T-helper 9 cell (primary cell): Measurements from ENCODE around the gene SLC22A9.
"Not testable (repeated sequence)": the region's sequence is repeated elsewhere in the genome, so short reads cannot be mapped to it uniquely, and the experiment has no call there.

ENCODE experiments used
- DNase-seq: peaks from one replicate; pipeline ENCODE4 v3.0.0-alpha.2; 2020
- total RNA-seq, 2 donors: gene quantifications; one replicate each; lab custom pipeline; 2026; lab: John Stamatoyannopoulos, UW

The SLC22A9 gene
- 0 reads per million in 2 donors for total RNA-seq

GRCh38 chr11:63369165-63369970 lies at the start of gene SLC22A9:
TSS of gene SLC22A9 (plus strand) at chr11:63369785. CDS start at chr11:63370057, 272 bp downstream.
- no peak for DNase-seq

- DNase-seq = no peak
Observed at GRCh38 chr11:63321723-63322122, 47.9 kb upstream of the SLC22A9 start.

GRCh38 chr11:63335089-63335488 lies 34.5 kb upstream of the SLC22A9 start:
- DNase-seq = not testable (repeated sequence)

GRCh38 chr11:63337070-63337469 lies 32.5 kb upstream of the SLC22A9 start:
- DNase-seq = no peak

GRCh38 chr11:63343130-63343529 lies 26.5 kb upstream of the SLC22A9 start:
- no peak for DNase-seq

- no peak for DNase-seq
Observed at GRCh38 chr11:63352144-63352543, 17.4 kb upstream of the SLC22A9 start.

GRCh38 chr11:63362196-63362793 lies 7.3 kb upstream of the SLC22A9 start:
- no peak for DNase-seq

- no peak for DNase-seq
Observed at GRCh38 chr11:63369971-63370588, 495 bp downstream of the SLC22A9 start.

GRCh38 chr11:63371396-63371795 lies 1.8 kb downstream of the SLC22A9 start:
- DNase-seq = no peak

- DNase-seq = no peak
Observed at GRCh38 chr11:63375434-63375833, 5.8 kb downstream of the SLC22A9 start.

- no peak for DNase-seq
Observed at GRCh38 chr11:63380130-63380529, 10.5 kb downstream of the SLC22A9 start.

- DNase-seq = no peak
Observed at GRCh38 chr11:63395697-63396096, 26.1 kb downstream of the SLC22A9 start.

GRCh38 chr11:63404161-63404935 lies 34.8 kb downstream of the SLC22A9 start:
- no peak for DNase-seq

- DNase-seq = no peak
Observed at GRCh38 chr11:63405114-63405513, 35.5 kb downstream of the SLC22A9 start.

- no peak for DNase-seq
Observed at GRCh38 chr11:63406458-63406857, 36.9 kb downstream of the SLC22A9 start.

GRCh38 chr11:63417174-63417852 lies 47.7 kb downstream of the SLC22A9 start:
- DNase-seq = no peak

- no peak for DNase-seq
Observed at GRCh38 chr11:63427971-63428508, 58.5 kb downstream of the SLC22A9 start.

- not testable (repeated sequence) for DNase-seq
Observed at GRCh38 chr11:63430731-63431130, 61.1 kb downstream of the SLC22A9 start.

GRCh38 chr11:63435351-63435750 lies 65.8 kb downstream of the SLC22A9 start:
- DNase-seq = not testable (repeated sequence)

GRCh38 chr11:63435831-63436230 lies 66.2 kb downstream of the SLC22A9 start:
- not testable (repeated sequence) for DNase-seq

GRCh38 chr11:63443714-63444113 lies 74.1 kb downstream of the SLC22A9 start:
- no peak for DNase-seq

GRCh38 chr11:63444160-63444559 lies 74.6 kb downstream of the SLC22A9 start:
- no peak for DNase-seq
